Left forelimb (tissue), 1 donor: ENCODE measurements around the gene ZEB2.
A peak's percentile ranks its signal among the peaks of the same experiment; 100 is the strongest.

Experiments
- DNase-seq: peaks from one replicate; pipeline ENCODE4 v3.0.0-alpha.2; 2018; ENCODE audit warnings: low spot score

The ZEB2 gene

GRCh38 chr2:144528108-144528507 is 8.2 kb upstream of the ZEB2 start:
- DNase-seq: no peak

DNA sequence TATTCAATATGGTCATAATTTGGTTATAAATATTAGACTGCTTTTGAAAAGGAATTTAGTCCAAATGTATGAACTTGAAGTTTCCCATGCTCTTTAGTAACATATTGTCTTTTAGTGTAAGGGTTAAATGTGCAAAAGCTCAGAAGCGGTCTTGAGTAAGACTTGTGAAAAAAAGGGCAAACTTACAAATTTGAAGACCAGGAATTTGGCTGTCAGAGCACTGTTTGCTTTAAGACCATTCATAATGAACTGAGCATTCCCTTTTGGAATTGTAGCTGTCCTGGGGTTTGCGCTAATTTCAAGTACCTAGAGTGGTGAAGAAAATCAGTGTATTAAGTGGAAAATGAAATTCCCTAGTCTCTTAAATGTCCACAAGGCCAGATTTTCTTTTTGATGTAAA is 6.9 kb upstream of the ZEB2 start:
- DNase-seq: no peak

- peak; percentile 87 for DNase-seq
Measured at GRCh38 chr2:144524118-144525009, 4.4 kb upstream of the ZEB2 start.

GRCh38 chr2:144523596-144524117 is 3.7 kb upstream of the ZEB2 start:
- no peak for DNase-seq

DNA sequence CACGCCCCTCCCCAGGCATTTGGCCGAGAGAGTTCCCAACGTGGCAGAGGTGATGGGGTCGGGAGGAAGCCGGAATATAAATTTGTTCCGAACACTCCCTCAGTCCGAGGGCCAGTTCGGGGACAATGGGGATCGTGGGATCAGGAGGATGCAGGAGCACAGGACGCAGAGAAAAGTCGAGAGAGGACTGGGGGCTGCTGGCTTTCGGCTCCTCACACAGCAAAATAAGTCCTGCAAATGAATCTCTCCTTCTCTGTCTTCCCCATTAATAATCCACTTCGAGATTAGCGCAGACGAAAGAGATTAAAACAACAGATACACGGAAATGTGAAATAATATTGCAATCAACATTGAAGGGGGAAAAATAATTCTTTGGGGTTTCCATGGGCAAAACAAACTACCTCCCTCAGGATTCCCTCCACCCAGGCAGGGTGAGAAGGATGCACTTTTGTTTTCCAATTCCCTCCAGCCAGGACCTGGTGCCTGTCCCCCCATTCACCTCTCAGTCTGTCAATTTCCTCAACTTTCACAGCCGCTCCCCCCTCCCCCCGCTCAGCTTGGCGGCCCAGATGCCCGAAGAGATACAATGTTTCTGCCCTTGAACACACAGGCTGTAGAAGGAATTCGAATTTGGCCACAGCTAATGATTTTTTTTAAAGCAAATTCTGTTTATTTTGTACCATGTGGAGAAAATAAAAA is 3.1 kb upstream of the ZEB2 start:
- DNase-seq: no peak

DNA sequence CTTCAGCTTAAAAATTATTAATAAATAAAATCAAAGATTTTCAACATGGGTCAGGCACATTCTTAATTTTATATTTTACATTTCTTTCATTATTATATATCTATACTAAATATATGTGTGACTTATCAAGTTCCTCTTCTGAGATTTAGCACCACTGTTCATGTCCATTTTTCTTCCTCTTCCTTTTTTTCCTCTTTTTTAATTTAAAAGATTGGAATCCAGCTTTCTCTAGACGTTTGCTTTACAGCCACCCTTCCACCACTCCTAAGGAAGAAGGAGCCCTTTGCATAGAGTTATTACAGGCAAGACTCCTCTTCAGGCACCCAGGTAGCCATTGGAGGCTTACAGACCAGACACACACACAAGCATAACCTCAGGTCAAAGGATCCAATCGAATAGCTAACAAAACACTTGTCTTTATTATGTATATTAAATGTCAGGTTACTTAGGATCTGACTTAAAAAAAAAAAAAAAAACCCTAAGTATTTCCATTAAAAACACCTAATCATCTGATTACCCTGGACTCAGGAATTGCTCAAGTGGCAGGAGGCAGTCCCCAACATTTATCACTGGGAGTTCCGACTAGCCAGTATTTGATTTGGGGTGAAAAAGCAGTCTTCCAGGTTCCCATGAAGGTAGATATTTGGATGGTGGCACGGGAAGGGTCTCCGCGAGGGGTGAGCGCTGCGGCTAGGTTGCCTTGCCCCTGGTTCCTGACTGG is 2.4 kb upstream of the ZEB2 start:
- DNase-seq: no peak

GRCh38 chr2:144521686-144522085 is 1.8 kb upstream of the ZEB2 start:
- DNase-seq: no peak

DNA sequence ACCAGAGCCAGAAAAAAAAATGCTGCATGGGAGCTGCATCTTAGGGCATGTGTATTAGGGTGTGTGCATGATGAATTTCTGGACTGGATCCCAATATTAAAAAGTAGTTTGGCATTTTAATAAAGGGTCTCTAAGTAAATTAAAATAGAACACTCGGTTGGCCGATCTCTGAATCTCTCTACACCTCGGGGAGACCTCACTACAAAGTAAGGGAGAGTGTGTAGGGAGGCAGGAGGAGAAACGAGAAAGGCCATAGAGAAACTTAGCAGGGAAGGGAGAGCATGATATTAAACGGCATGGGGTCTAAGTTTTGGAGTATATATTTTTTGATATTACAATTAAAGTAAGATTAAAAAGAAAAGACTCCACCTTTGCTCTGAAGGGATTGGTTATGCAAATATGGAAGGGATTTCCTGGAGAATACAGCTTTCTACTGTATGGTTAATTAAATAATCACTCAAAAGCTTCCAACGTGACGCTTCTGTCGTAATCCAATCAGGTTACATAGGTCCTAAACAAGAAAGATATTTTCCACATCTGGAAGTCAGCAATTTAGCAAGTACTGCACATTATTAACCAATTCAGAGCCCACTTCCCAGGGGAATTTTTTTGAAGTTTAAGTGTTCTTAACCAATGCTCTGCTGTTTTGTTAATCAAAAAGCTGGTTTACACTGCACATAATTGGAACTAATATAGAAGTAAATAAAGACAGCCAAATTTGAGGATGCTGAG is 1.0 kb upstream of the ZEB2 start:
- no peak for DNase-seq

DNA sequence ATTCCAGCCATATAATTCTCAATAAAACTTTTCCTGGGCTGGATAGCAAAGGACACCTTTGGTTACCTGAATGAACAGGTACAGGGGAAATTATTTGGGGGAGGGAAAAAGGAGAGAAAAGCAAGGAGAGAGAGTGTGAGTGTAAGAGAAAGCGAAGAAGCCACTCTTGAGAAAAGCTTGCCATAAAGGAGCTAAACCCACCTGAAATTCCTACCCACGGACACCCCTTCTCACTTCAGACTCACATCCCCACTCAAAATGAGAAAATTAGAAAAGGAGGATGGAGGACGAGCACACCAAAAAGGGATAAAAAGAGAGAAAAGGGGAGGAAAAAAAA is 354 bp downstream of the ZEB2 start:
- DNase-seq: no peak

DNA sequence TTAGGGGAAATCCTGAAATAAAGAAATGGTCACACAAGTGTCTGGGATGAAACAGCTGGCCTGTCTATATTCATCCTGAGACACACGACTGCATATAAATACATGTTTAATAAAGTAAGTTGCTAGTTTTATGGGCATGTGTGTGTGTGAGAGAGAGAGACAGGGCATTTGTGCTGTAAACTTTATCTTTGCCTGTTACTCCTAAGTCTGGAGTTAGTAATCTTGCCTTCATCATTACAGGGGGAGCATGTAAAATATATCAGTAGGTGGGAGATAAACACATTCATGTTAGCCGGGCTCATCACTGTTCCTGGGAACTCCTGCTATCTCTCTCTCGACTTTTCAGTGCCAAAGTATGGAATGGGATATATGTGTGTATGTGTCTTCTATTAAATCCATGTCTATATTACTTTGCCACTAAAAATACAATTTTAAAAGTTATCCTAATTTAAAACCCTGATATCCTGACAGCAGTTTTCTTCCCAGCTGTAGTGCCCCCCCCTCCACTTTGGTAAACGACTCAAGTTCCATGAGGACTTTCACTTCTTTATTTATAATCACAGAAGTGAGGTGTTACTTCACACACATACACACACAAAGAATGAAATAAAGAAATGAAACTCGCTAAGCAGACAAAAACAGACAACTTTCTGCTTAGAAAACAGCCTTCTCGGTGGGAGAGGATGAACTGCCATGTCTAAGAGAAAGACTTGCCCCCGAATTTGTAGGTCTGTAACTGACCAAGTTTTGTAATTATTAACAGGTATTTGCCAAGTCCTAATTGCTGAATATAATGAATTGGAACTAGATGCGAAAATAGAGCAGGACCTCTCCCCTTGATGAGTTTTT is 947 bp downstream of the ZEB2 start:
- no peak for DNase-seq

- no peak for DNase-seq
Measured at GRCh38 chr2:144517866-144518747, 1.8 kb downstream of the ZEB2 start.

GRCh38 chr2:144516981-144517865 is 2.7 kb downstream of the ZEB2 start:
- DNase-seq: peak; percentile 82

DNA sequence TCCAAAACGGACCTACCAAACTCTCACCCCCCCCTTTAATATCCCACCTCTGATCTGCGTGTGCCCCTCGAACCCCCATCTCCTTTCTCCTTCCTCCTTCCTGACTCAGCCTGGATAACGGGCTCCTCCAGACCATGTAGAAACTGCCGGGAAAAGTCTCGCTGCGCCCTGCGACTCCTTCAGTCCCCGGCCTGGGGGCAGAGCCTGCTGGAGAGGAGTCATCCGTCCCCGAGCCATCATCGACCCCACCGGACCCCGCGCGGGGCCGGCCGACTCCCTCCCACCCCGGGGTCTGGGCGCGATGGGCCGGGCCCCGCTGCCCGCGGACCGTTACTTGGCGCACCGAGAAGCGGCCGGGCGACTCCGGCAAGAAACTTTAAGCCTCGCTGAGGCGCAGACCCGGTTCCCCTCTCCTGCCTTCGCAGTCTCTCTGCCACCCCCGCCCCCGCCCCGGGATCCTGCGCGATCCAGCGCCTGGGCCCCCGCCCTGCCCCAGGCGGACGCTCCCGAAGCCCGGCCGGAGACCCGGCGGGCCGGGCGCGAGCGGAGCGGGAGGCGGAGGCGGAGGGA is 3.4 kb downstream of the ZEB2 start:
- peak; percentile 81 for DNase-seq

- DNase-seq: no peak
Measured at GRCh38 chr2:144515696-144516410, 4.1 kb downstream of the ZEB2 start.

DNA sequence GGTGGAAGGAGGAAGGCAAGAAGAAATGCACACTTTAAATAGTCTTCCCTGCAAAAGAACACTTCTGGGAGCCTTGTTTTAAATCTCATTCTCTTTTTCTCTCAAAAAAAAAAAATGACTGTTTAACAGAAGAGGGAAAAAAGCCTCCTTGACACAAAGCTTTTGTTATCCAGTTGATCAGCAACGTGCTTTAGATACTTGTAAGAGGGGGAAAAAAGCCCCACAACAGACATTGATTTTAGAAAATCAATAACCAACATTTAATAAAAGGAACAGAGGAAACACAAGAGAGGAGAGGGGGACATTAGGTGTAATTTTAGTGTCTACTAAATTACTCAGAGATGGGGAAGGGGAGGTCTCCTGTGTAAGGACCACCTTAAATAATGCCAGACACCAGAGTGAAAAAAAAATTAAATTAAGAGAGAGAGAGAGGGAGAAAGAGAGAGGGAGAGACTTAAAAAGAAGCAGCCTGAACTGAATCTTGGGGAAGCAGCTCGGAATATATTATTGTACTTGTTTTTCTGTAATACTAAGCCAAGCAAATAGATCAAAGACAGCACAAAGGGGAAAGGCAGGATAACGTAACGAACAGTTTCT is 4.7 kb downstream of the ZEB2 start:
- no peak for DNase-seq

DNA sequence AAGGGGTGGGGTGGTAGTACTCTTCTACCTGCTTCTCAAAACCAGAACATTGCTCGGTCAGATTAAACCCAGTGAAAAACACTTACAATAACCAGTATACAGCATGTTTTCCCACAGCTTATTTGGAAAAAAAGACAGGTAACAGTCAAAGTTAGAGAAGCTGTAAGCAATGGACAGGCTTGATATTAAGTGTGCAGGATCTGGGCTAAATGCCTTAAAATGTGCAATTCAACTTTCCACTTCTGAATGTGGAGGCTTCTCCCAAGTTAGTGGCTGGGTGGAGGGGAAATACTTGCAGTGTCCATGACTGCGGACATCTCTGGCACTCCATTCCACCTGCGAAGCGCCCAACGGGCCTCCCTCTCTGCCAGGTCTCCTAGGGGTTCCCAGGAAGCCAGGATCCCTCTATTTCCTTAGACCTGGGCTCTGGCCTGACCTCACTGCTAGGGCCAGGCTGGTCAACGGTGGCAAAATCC is 5.3 kb downstream of the ZEB2 start:
- no peak for DNase-seq

DNA sequence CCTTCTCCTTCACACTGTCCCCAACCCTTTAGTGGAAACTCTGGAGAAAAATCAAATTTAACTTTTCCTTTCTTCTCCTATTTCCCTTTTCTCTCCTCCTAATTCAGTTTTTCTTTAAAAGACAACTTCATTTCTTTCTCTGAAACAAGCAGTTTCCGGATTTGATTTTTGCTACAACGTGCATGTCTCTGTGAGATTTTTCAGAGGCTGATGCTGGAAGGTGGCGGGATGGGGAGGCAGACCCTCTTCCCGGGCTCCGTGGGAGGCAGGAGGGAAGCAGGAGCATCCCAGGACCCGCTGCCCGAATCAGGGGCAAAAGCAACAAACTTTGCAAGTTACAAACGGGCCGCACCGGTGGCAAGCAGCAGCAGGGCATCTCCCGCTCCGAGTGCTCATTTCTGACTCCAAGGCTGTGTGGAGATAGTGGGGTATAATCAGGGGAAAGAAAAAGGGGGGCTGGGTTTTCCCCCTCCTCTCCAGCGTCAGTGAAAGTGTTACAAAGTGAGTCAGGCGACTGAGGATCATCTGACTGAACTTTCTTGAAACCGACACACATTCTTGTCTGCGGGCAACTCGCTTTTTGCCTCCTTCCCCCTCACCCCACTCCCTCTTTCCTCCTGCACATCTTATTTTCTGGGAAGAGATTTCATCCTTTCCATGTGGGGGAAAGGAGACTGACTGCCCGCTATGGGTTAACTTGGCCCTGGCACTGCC is 6.4 kb downstream of the ZEB2 start:
- DNase-seq: no peak
